GM21526 (cell line): ENCODE measurements around the gene FGGY.

Experiments used
- ATAC-seq: cut with Tn5 transposase; IDR thresholded peaks from one replicate; pipeline ENCODE4 v1.9.1; 2021; ENCODE audit warnings: moderate library complexity; ENCODE audit not compliant: unreplicated experiment, low FRiP score

FGGY gene

GRCh38 chr1:59314776-59315528 lies 18.1 kb downstream of the FGGY start:
- ATAC-seq: no peak

GRCh38 chr1:59315529-59316463 lies 18.9 kb downstream of the FGGY start:
- ATAC-seq: no peak

- peak; percentile 65 for ATAC-seq
Observed at GRCh38 chr1:59316497-59317128, 19.7 kb downstream of the FGGY start.

- no peak for ATAC-seq
Observed at GRCh38 chr1:59317343-59317742, 20.4 kb downstream of the FGGY start.

GRCh38 chr1:59317780-59318179 lies 20.9 kb downstream of the FGGY start:
- no peak for ATAC-seq

- ATAC-seq: no peak
Observed at GRCh38 chr1:59318271-59318860, 21.5 kb downstream of the FGGY start.

GRCh38 chr1:59322394-59322793 lies 25.5 kb downstream of the FGGY start:
- no peak for ATAC-seq

- ATAC-seq: no peak
Observed at GRCh38 chr1:59322814-59323213, 25.9 kb downstream of the FGGY start.

GRCh38 chr1:59323879-59324278 lies 27.0 kb downstream of the FGGY start:
- no peak for ATAC-seq

GRCh38 chr1:59328353-59328752 lies 31.5 kb downstream of the FGGY start:
- no peak for ATAC-seq

- ATAC-seq: no peak
Observed at GRCh38 chr1:59329412-59330053, 32.6 kb downstream of the FGGY start.

- ATAC-seq: no peak
Observed at GRCh38 chr1:59331686-59332620, 35.1 kb downstream of the FGGY start.

GRCh38 chr1:59332983-59333382 lies 36.1 kb downstream of the FGGY start:
- ATAC-seq: no peak

- ATAC-seq: no peak
Observed at GRCh38 chr1:59333626-59334277, 36.9 kb downstream of the FGGY start.

GRCh38 chr1:59340411-59341307 lies 43.8 kb downstream of the FGGY start:
- no peak for ATAC-seq

GRCh38 chr1:59342801-59343575 lies 46.1 kb downstream of the FGGY start:
- ATAC-seq: no peak

- ATAC-seq: no peak
Observed at GRCh38 chr1:59343576-59343840, 46.6 kb downstream of the FGGY start.
